Liver (tissue), 9 donors: ENCODE results near the gene MCU. TPM values are rescaled to one million over a fixed set of nuclear protein-coding genes. Genes with fewer than 3 reads are reported as not detected.
"Not testable (repeated sequence)": the region's sequence is repeated elsewhere in the genome, so short reads cannot be mapped to it uniquely, and the experiment has no call there.

ENCODE experiments used
- DNase-seq: peaks from one replicate; pipeline ENCODE4 v3.0.0-alpha.2; 2017; ENCODE audit warnings: low spot score
- H3K27ac ChIP-seq, 2 donors: one replicate each; pipeline ENCODE4 v1.7.0; 2013; ENCODE audit warnings: inconsistent platforms in 2 of 2, low read length in 2 of 2, control low read depth in 1 of 2, low read depth in 1 of 2, mild to moderate bottlenecking in 1 of 2
- H3K27me3 ChIP-seq, 4 donors: one replicate each; pipeline versions ENCODE4 v1.6.1 to v1.7.0; 2013; ENCODE audit warnings: low read length in 3 of 4, inconsistent platforms in 1 of 4, mild to moderate bottlenecking in 1 of 4, moderate library complexity in 1 of 4; ENCODE audit not compliant: control insufficient read depth in 4 of 4, insufficient read depth in 4 of 4
- H3K36me3 ChIP-seq, 4 donors: one replicate each; pipeline versions ENCODE4 v1.6.1 to v1.7.0; 2013; ENCODE audit warnings: low read length in 3 of 4, mild to moderate bottlenecking in 3 of 4, low read depth in 1 of 4, moderate library complexity in 1 of 4; ENCODE audit not compliant: control insufficient read depth in 4 of 4, insufficient read depth in 3 of 4
- H3K4me1 ChIP-seq, 4 donors: one replicate each; pipeline versions ENCODE4 v1.6.1 to v1.7.0; 2013; ENCODE audit warnings: low read length in 3 of 4, mild to moderate bottlenecking in 3 of 4, moderate library complexity in 1 of 4; ENCODE audit not compliant: control insufficient read depth in 4 of 4, insufficient read depth in 4 of 4
- H3K4me3 ChIP-seq, 3 donors: one replicate each; pipeline versions ENCODE4 v1.6.1 to v1.7.0; 2013; ENCODE audit warnings: low read length in 3 of 3, control low read depth in 1 of 3, low read depth in 1 of 3, mild to moderate bottlenecking in 1 of 3
- H3K9ac ChIP-seq, 2 donors: one replicate each; pipeline ENCODE4 v1.7.0; 2013; ENCODE audit warnings: low read length in 2 of 2, mild to moderate bottlenecking in 2 of 2, moderate library complexity in 2 of 2, control low read depth in 1 of 2, low read depth in 1 of 2
- H3K9me3 ChIP-seq, 4 donors: one replicate each; pipeline versions ENCODE4 v1.6.1 to v1.7.0; 2013; ENCODE audit warnings: low read length in 3 of 4; ENCODE audit not compliant: control insufficient read depth in 4 of 4
- EGR1 ChIP-seq, 2 donors: IDR thresholded peaks; 2 replicates each; pipeline ENCODE4 v1.6.1; 2016 to 2018; ENCODE audit warnings: antibody characterized with exemption in 2 of 2, low read depth in 2 of 2
- GABPA ChIP-seq, 2 donors: IDR thresholded peaks in 1 of 2; conservative IDR thresholded peaks in 1 of 2; 2 replicates each; pipeline ENCODE4 v1.6.1; 2016; ENCODE audit warnings: antibody characterized with exemption in 2 of 2, mild to moderate bottlenecking in 1 of 2, moderate library complexity in 1 of 2
- HNF4G ChIP-seq: IDR thresholded peaks from 2 replicates; pipeline ENCODE4 v1.6.1; 2016; ENCODE audit warnings: antibody characterized with exemption
- JUND ChIP-seq, 2 donors: IDR thresholded peaks; 2 replicates each; pipeline ENCODE4 v1.6.1; 2016; ENCODE audit warnings: antibody characterized with exemption in 2 of 2
- RAD21 ChIP-seq, 2 donors: IDR thresholded peaks; 2 replicates each; pipeline ENCODE4 v1.6.1; 2016; ENCODE audit warnings: antibody characterized with exemption in 2 of 2, mild to moderate bottlenecking in 2 of 2
- REST ChIP-seq: IDR thresholded peaks from 2 replicates; pipeline ENCODE4 v1.6.1; 2016; ENCODE audit warnings: antibody characterized with exemption, mild to moderate bottlenecking
- RXRA ChIP-seq, 2 donors: IDR thresholded peaks; 2 replicates each; pipeline ENCODE4 v1.6.1; 2017 to 2018; ENCODE audit warnings: antibody characterized with exemption in 2 of 2, mild to moderate bottlenecking in 1 of 2
- SP1 ChIP-seq: IDR thresholded peaks from 2 replicates; pipeline ENCODE4 v1.6.1; 2018; ENCODE audit warnings: antibody characterized with exemption, mild to moderate bottlenecking
- YY1 ChIP-seq: IDR thresholded peaks from 2 replicates; pipeline ENCODE4 v1.6.1; 2016; ENCODE audit warnings: antibody characterized with exemption, mild to moderate bottlenecking
- ZBTB33 ChIP-seq: IDR thresholded peaks from 2 replicates; pipeline ENCODE4 v1.6.1; 2016; ENCODE audit warnings: antibody characterized with exemption
- WGBS: extraction: QIAGEN DNeasy Blood & Tissue Kit; methylation state at CpG from one replicate; pipeline ENCODE4 v1.1.7; 2013; 5-methylcytosine and 5-hydroxymethylcytosine counted together
- polyA plus RNA-seq, 2 donors: library from polyadenylated mRNA; stranded (reverse) in 1 of 2; unstranded in 1 of 2; fragments of 200-250 nt in 1 of 2; fragments of >200 nt in 1 of 2; fragmentation: Nextera tagmentation in 1 of 2; extraction: Ambion mirVana in 1 of 2; gene quantifications; one replicate each; pipeline versions ENCODE4 v1.2.1 to v1.2.3, GENCODE V29; 2013 to 2015
- total RNA-seq, 2 donors: library from RNA; depleted of rRNA; stranded (reverse); fragments of >200 nt; gene quantifications; one replicate each; pipeline ENCODE4 v1.2.3, GENCODE V29; 2014
- donor health status: healthy.
- donor health status: healthy.
- donor health status: healthy.
- donor health status: healthy.
- donor health status: healthy.

The MCU gene
- total and polyA plus RNA-seq, 4 donors, result 6.4 to 13.0 (median 8.8) TPM

DNA sequence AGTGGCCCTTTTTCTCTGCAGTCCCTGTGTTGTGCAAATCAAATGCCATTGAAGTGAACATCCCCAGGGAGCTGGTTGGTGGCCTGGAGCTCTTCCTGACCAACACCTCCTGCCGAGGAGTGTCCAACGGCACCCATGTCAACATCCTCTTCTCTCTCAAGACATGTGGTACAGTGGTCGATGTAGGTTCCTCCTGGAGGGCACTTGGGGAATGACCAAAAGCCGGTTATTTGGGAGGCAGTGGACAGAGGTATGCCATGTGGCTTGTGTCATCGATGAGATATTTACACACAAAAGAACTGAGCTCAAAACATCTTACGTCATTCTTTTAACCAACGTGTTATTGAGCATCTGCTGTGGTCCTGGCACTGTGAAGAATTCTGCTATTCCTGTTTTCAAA is 221.3 kb downstream of the MCU start:
- Histone ChIP-seq H3K9ac (no peak overlapping the region), H3K27me3 (no peaks in the 10 kb centered on the region), H3K27ac (no peak overlapping the region), H3K36me3 (no peaks in the 10 kb centered on the region), H3K4me3 (no peak overlapping the region), H3K4me1 (no peaks in the 10 kb centered on the region), H3K9me3 (no peaks in the 10 kb centered on the region)
- TF ChIP-seq EGR1 (IDR thresholded peaks at IDR 0.05; ENCODE audit: low read depth in 2 of 2), result no peak
- DNase-seq, result no peak
- 80% methylated on average over 7 of the region's 7 CpGs for WGBS

DNA sequence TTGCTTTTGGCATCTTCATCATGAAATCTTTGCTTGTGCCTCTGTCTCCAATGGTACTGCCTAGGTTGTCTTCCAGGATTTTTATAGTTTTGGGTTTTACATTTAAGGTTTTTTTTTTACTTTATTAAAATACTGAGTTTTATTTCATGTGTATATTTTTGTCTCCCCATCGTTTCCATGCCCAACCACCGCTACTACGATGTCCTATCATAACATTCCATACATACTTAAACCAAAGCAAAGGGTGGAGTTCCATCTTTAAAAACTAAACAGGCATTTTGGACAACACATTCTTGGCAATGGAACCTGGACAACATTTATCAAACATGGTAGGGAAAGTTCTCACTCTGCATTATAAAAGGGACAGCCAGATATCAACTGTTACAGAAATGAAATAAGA is 225.3 kb downstream of the MCU start:
- not testable (repeated sequence) for H3K27ac ChIP-seq, DNase-seq, H3K9me3 ChIP-seq, H3K4me3 ChIP-seq, H3K4me1 ChIP-seq, H3K9ac ChIP-seq, H3K36me3 ChIP-seq, H3K27me3 ChIP-seq
- WGBS, result 81% methylated on average over 3 of the region's 3 CpGs

DNA sequence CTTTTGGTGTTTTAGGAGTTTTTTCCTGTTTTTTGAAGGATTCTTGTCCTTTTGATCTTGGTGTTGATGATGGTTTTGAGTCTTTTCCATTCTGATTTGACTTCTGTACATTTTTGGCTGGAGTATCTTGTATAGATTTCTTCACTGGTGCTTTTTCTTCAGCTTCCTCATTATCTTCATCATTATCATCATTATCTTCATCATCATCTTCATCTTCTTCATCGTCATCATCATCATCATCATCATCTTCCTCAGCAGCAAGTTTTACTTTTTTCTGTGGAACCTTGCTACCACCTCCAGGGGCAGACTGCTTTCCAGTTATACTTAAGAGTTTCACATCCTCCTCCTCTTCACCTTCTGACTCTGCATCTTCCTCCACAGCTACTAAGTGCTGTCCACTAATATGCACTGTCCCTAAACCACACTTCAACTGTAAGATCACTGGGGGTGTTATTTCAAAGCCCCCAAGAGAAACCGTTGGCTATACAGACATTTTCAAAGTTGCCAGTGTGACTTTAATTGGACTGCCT is 225.9 kb downstream of the MCU start:
- not testable (repeated sequence) for H3K36me3 ChIP-seq, DNase-seq, H3K27ac ChIP-seq, H3K9ac ChIP-seq, H3K4me3 ChIP-seq, H3K27me3 ChIP-seq, H3K9me3 ChIP-seq, H3K4me1 ChIP-seq
- 76% methylated on average over 2 of the region's 2 CpGs for WGBS

GRCh38 chr10:72918352-72918751 is 226.4 kb downstream of the MCU start:
- Histone ChIP-seq H3K9me3 (peaks cover 0 to 5% (median 2%) of the 10 kb centered on the region in 4 donors), H3K36me3 (no peaks in the 10 kb centered on the region), H3K27me3 (no peaks in the 10 kb centered on the region), H3K9ac (no peak overlapping the region), H3K4me3 (no peak overlapping the region), H3K27ac (no peak overlapping the region), H3K4me1 (no peaks in the 10 kb centered on the region)
- TF ChIP-seq REST (no peak), GABPA (IDR thresholded peaks at IDR 0.05 in 1 of 2, conservative IDR thresholded peaks at IDR 0.05 in 1 of 2) (no peak), HNF4G (no peak), RXRA (IDR thresholded peaks at IDR 0.05) (no peak), SP1 (no peak), JUND (IDR thresholded peaks at IDR 0.05) (no peak), RAD21 (IDR thresholded peaks at IDR 0.05) (no peak), YY1 (no peak), ZBTB33 (no peak)
- no peak for DNase-seq
- 85% methylated on average over 8 of the region's 8 CpGs for WGBS

- H3K4me3 ChIP-seq, DNase-seq: not testable (repeated sequence)
- 96% methylated on average over 1 of the region's 1 CpG for WGBS
Observed at GRCh38 chr10:72921147-72921683, 229.3 kb downstream of the MCU start.

More at GRCh38 chr10:72921147-72921683, 229.3 kb downstream of the MCU start:
- not testable (repeated sequence) for H3K36me3 ChIP-seq, H3K27me3 ChIP-seq, H3K4me1 ChIP-seq, H3K9ac ChIP-seq, H3K9me3 ChIP-seq, H3K27ac ChIP-seq
